PC-3 (cell line): Measurements from ENCODE around the gene R3HDM1. TPM values are rescaled to one million over a fixed set of nuclear protein-coding genes. Genes with fewer than 3 reads are reported as not detected.

Experiments used
- ATAC-seq: fragments of 200-7000 bp; cut with Tn5 transposase; 2 replicates; pipeline ENCODE4 v1.9.1; 2020; ENCODE audit warnings: mild to moderate bottlenecking, moderate library complexity
- BruUV-seq: library from RNA; stranded (reverse); fragments of 400-500 nt; replicated peaks from 2 replicates; lab custom pipeline; 2021; lab: Mats Ljungman, UMichigan
- CTCF ChIA-PET: fragments of 300-600 bp; sonication (Branson Sonifier 250); formaldehyde crosslinking; loops from one replicate; lab custom pipeline; 2022; ENCODE audit warnings: antibody characterized with exemption; lab: Charles Lee
- POLR2A ChIA-PET: fragments of 300-600 bp; sonication (Branson Sonifier 250); formaldehyde crosslinking; loops from one replicate; lab custom pipeline; 2022; ENCODE audit warnings: antibody characterized with exemption; ENCODE audit not compliant: unreplicated experiment; lab: Charles Lee
- DNase-seq: peaks from one replicate; pipeline ENCODE4 v3.0.0-alpha.2; 2015
- H2AFZ ChIP-seq: fragments of 300-600 bp; sonication (generic); 2 replicates; pipeline ENCODE4 v1.6.0; 2016; ENCODE audit warnings: antibody characterized with exemption, low read length
- H3F3A ChIP-seq: fragments of 300-600 bp; sonication (generic); one replicate; pipeline ENCODE4 v1.6.0; 2017; ENCODE audit warnings: antibody characterized with exemption, low read length, control low read depth, mild to moderate bottlenecking; ENCODE audit not compliant: unreplicated experiment
- H3K27ac ChIP-seq: fragments of 300-600 bp; sonication (generic); 2 replicates; pipeline ENCODE4 v1.5.1; 2016; ENCODE audit warnings: mild to moderate bottlenecking, low read length
- H3K27me3 ChIP-seq: fragments of 300-600 bp; sonication (generic); 2 replicates; pipeline ENCODE4 v1.6.1; 2016; ENCODE audit warnings: low read length, mixed read lengths
- H3K36me3 ChIP-seq: fragments of 300-600 bp; sonication (generic); 2 replicates; pipeline ENCODE4 v1.6.1; 2016; ENCODE audit warnings: low read depth, mixed run types, low read length, mixed read lengths
- H3K4me1 ChIP-seq: fragments of 300-600 bp; sonication (generic); 2 replicates; pipeline ENCODE4 v1.5.1; 2016; ENCODE audit warnings: low read length; ENCODE audit not compliant: insufficient read depth
- H3K4me2 ChIP-seq: fragments of 300-600 bp; sonication (generic); 2 replicates; pipeline ENCODE4 v1.6.0; 2016; ENCODE audit warnings: low read length
- H3K4me3 ChIP-seq: fragments of 300-600 bp; sonication (generic); 2 replicates; pipeline ENCODE4 v1.5.1; 2016; ENCODE audit warnings: mild to moderate bottlenecking, low read length, mixed read lengths
- H3K79me2 ChIP-seq: fragments of 300-600 bp; sonication (generic); 2 replicates; pipeline ENCODE4 v1.6.1; 2017; ENCODE audit warnings: low read length, mixed read lengths
- H3K9ac ChIP-seq: fragments of 300-600 bp; sonication (generic); 2 replicates; pipeline ENCODE4 v1.6.0; 2016; ENCODE audit warnings: mild to moderate bottlenecking, low read length
- H3K9me2 ChIP-seq: fragments of 300-600 bp; sonication (generic); replicated peaks from 2 replicates; pipeline ENCODE4 v1.6.1; 2016; ENCODE audit warnings: mixed run types, low read length, mixed read lengths
- H3K9me3 ChIP-seq: fragments of 300-600 bp; sonication (generic); 2 replicates; pipeline ENCODE4 v1.6.1; 2016; ENCODE audit warnings: low read length, mixed read lengths
- H4K20me1 ChIP-seq: fragments of 300-600 bp; sonication (generic); 2 replicates; pipeline ENCODE4 v1.6.1; 2016; ENCODE audit warnings: low read length, mixed read lengths
- CTCF ChIP-seq: fragments of 300-600 bp; sonication (generic); conservative IDR thresholded peaks from 2 replicates; pipeline ENCODE4 v1.5.1; 2017; ENCODE audit warnings: antibody characterized with exemption, low read depth, mild to moderate bottlenecking, low read length
- EZH2 ChIP-seq: fragments of 300-600 bp; sonication (generic); IDR thresholded peaks from one replicate; pipeline ENCODE4 v1.6.1; 2017; ENCODE audit warnings: antibody characterized with exemption, mild to moderate bottlenecking, low read length; ENCODE audit not compliant: unreplicated experiment
- EZH2phosphoT487 ChIP-seq: fragments of 300-600 bp; sonication (generic); IDR thresholded peaks from 2 replicates; pipeline ENCODE4 v1.6.1; 2018; ENCODE audit warnings: mild to moderate bottlenecking, antibody characterized with exemption, low read length, borderline replicate concordance
- intact Hi-C: fragments of 100-400 bp; cut with micrococcal nuclease; formaldehyde crosslinking; loops from 2 replicates; pipeline ENCODE4 v1.9.0; 2023
- total RNA-seq: library from RNA; depleted of rRNA; stranded (reverse); fragments of >200 nt; gene quantifications from 2 replicates; pipeline ENCODE4 v1.2.3, GENCODE V29; 2014

Gene R3HDM1
- total RNA-seq, 1 experiment from 2014 or later = 12.8 TPM

GRCh38 chr2:135636982-135637381, 105.7 kb downstream of the R3HDM1 start:
- CTCF ChIA-PET = no interaction called here
- BruUV-seq = no TSS peak

GRCh38 chr2:135637456-135638087, 106.3 kb downstream of the R3HDM1 start:
- H3K9me2 ChIP-seq = no peaks in the 10 kb centered on the region
- POLR2A ChIA-PET = no interaction called here
- no peaks in the 10 kb centered on the region for H3K9me3 ChIP-seq

More at GRCh38 chr2:135636982-135637381, 105.7 kb downstream of the R3HDM1 start:
- POLR2A ChIA-PET = no interaction called here
- DNase-seq (no peak), ATAC-seq (no peak)
- Histone ChIP-seq H3K79me2 (no peaks in the 10 kb centered on the region), H3K36me3 (peaks cover 9% of the 10 kb centered on the region; the same call in 1 of the 2 replicates), H3K9ac (no peak overlapping the region), H3K27me3 (no peaks in the 10 kb centered on the region), H3K4me3 (no peak overlapping the region), H3K4me1 (no peaks in the 10 kb centered on the region), H3F3A (no peaks in the 10 kb centered on the region), H3K4me2 (no peak overlapping the region), H3K27ac (no peak overlapping the region), H4K20me1 (no peaks in the 10 kb centered on the region), H3K9me3 (no peaks in the 10 kb centered on the region), H2AFZ (no peak overlapping the region), H3K9me2 (no peaks in the 10 kb centered on the region)
- intact Hi-C loops = no loop called here
- TF ChIP-seq EZH2 (no peak), CTCF (no peak), EZH2phosphoT487 (no peak)

More at GRCh38 chr2:135637456-135638087, 106.3 kb downstream of the R3HDM1 start:
- intact Hi-C loops = no loop called here
- Histone ChIP-seq H3K9ac (no peak overlapping the region), H3K4me3 (no peak overlapping the region), H3K27ac (no peak overlapping the region), H3K27me3 (no peaks in the 10 kb centered on the region), H4K20me1 (no peaks in the 10 kb centered on the region), H3K4me1 (no peaks in the 10 kb centered on the region), H3K79me2 (no peaks in the 10 kb centered on the region), H3K4me2 (no peak overlapping the region), H3F3A (no peaks in the 10 kb centered on the region), H2AFZ (no peak overlapping the region), H3K36me3 (peaks cover 13% of the 10 kb centered on the region; the same call in 1 of the 2 replicates)
- DNase-seq (no peak), ATAC-seq (no peak)
- no peak for TF ChIP-seq EZH2phosphoT487
- TF ChIP-seq CTCF = no peak
- TF ChIP-seq EZH2 = no peak
- no TSS peak for BruUV-seq
- CTCF ChIA-PET = no interaction called here
